ENCODE data around the gene UBXN2A. TPM values are rescaled to one million over a fixed set of nuclear protein-coding genes. Genes with fewer than 3 reads are reported as not detected.

Gene UBXN2A
- 10 to 100 TPM; 15.6 to 15.8 TPM for total RNA-seq
- long read RNA-seq, full-length matches to known transcripts = 36 of 44 reads
- long read RNA-seq, partial matches to known transcripts = 0 of 44 reads
- long read RNA-seq, other reads (novel, unspliced or antisense) = 8 of 44 reads

GRCh38 chr2:23939987-23940717 lies at the start of gene UBXN2A:
Gene UBXN2A (plus strand): TSS chr2:23940463. CDS start chr2:23958315, 17,852 bp downstream.
- DNase-seq (peak; percentile 56 to 83), ATAC-seq (peak; percentile 93)
- intact Hi-C loops (cut with DNase I, micrococcal nuclease) = no loop called here

DNA sequence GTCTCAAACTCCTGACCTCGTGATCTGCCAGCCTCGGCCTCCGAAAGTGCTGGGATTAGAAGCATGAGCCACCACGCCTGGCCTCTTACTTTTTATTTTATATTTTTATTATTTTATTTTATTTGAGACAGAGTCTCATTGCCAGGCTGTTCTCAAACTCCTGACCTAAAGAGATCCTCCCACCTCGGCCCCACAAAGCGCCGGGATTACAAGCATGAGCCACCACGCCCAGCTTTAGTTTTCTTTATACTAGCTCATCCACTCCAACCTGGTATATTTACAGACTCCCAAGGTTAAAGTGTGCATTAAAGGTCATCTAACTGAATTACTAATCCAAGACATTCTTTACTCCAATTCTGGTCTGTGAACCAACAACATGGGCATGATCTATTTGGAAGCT lies 40.1 kb upstream of the UBXN2A start:
- DNase-seq (peak in 1 of 2 donors; percentile 46), ATAC-seq (peak; percentile 86)
- intact Hi-C loops (cut with DNase I, micrococcal nuclease) = no loop called here

- DNase-seq (no peak), ATAC-seq (peak; percentile 66)
- intact Hi-C loops (cut with DNase I, micrococcal nuclease) = no loop called here
These were observed 39.5 kb upstream of the UBXN2A start for GRCh38 chr2:23900541-23901322.

- intact Hi-C loops (cut with DNase I, micrococcal nuclease) = no loop called here
- no peak for DNase-seq
- ATAC-seq = no peak
These were observed 38.1 kb upstream of the UBXN2A start for GRCh38 chr2:23901966-23902846.

- ATAC-seq (no peak), DNase-seq (no peak)
- intact Hi-C loops (cut with DNase I, micrococcal nuclease) = no loop called here
These were observed 37.2 kb upstream of the UBXN2A start for GRCh38 chr2:23903034-23903433.

GRCh38 chr2:23904215-23904614 lies 36.0 kb upstream of the UBXN2A start:
- ATAC-seq (no peak), DNase-seq (no peak)
- intact Hi-C loops (cut with DNase I, micrococcal nuclease) = no loop called here

DNA sequence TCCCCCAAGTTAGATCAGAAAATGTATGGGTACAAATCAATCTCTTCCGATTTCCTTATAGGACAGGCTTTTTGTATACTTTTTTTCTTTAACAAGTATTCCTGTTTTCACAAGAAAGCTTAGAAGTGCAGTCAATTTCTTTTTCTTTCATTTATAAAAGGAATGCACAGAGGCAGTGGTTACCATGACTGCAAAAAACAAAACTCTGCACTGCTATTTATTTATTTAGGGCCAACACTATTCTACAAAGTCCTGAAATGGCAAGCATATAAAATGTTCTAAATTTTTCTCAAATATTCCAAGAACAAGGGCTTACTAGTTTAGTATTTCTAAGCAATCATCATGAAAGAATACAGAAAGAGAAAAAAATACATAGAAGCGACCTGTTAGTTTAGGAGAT lies 35.6 kb upstream of the UBXN2A start:
- no peak for ATAC-seq
- intact Hi-C loops (cut with DNase I, micrococcal nuclease) = no loop called here
- DNase-seq = no peak

DNA sequence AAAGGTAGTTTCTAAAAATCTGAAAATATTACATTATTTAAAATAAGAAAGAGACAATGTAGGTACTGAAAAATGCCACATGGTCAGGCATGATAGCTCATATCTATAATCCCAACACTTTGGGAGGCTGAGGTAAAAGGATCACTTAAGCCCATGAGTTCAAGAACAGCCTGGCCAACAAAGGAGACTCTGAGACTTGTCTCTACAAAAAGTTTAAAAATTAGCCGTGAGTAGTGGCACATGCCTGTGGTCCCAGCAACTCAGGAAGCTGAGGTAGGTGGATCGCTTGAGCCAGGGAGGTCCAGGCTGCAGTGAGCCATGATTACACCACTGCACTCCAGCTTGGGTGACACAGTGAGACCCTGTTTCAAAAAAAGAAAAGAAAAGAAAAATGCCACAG lies 35.1 kb upstream of the UBXN2A start:
- intact Hi-C loops (cut with DNase I, micrococcal nuclease) = no loop called here
- no peak for DNase-seq
- ATAC-seq = no peak

DNA sequence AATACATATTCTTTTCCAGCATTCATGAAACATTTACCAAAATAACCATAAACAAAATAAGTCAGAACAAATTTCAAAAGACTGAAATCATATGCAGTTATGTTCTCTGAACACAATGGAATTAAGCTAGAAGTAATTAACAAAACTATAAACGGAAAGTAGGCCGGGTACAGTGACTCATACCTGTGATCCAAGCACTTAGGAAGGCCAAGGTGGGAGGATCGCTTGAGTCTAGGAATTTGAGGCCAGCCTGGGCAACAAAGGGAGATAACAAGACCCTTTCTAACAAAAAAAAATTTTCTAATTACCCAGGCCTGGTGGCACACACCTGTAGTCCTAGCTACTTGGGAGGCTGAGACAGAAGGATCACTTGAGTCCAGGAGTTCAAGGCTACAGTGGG lies 28.2 kb upstream of the UBXN2A start:
- DNase-seq = no peak
- intact Hi-C loops (cut with DNase I, micrococcal nuclease) = no loop called here
- peak; percentile 75 for ATAC-seq

GRCh38 chr2:23915327-23915726 lies 24.9 kb upstream of the UBXN2A start:
- intact Hi-C loops (cut with DNase I, micrococcal nuclease) = no loop called here
- DNase-seq (no peak), ATAC-seq (no peak)

GRCh38 chr2:23916727-23917405 lies 23.4 kb upstream of the UBXN2A start:
- intact Hi-C loops (cut with DNase I, micrococcal nuclease) = no loop called here
- DNase-seq (no peak), ATAC-seq (peak; percentile 48)

DNA sequence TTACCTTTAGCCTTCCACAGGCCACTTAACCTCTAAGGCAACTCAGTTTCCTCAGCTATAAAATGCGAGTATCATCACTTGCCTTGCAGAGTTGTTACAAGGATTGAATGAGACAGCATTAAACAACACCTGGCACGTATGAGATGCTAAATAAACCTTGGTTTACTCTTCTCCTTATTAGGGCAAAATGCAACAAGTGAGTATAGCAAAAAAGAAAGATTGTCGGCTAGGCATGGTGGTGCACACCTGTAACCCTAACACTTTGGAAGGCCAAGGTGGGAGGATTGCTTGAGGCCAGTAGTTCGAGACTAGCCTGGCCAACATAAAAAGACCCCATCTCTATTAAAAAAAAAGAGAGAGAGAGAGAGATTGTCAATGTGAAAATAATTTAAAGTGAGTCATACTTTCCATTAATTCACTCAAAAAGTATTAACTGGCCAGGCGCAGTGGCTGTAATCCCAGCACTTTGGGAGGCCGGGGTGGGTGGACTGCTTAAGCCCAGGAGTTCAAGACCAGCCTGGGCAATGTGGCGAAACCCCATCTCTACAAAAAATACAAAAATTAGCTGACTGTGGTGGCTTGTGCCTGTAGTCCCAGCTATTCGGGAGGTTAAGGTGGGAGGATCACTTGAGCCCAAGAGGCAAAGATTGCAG lies 21.3 kb upstream of the UBXN2A start:
- intact Hi-C loops (cut with DNase I, micrococcal nuclease) = no loop called here
- no peak for ATAC-seq
- DNase-seq = no peak

DNA sequence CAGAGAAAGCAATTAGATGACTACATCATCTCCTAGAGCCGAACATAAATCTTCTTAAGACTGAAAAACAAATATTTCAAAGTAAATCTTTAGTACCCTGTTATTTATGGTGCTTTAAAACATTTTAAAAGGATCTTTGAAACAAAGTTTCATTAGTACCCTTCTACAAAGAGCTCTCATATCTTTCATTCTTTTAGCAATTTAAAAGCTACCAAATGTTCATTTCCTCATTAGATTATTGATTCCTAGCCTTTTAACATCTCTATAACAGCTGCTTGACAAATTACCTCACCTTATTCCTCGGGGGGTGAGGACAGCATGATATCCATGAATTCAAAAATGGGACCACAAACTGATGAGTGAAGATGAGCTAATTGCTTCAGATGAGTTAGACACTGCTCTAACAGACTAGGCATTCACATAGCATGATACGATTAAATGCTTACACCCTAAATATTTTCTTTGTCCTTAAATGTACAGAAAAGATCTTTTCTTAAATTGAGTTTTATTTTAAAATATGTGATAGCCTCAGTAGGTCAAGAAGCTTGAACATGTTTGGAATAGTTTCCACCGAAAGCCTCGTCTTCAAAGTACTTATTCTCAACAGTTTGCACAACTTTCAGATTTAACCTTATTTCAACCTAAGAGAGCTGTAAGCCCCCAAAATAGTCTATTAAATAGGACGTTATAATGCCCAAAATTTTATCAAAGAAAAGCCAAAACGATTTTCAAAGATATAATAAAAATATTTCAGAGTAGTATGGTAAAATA lies 15.5 kb upstream of the UBXN2A start:
- intact Hi-C loops (cut with DNase I, micrococcal nuclease) = loop anchor here in 1 of 2 donors (10.0 kb wide), 1 partner anchor 160 kb away; the partner anchor contains the start of gene TP53I3

GRCh38 chr2:23925702-23926289 lies 14.5 kb upstream of the UBXN2A start:
- intact Hi-C loops (cut with DNase I, micrococcal nuclease) = loop anchor here in 1 of 2 donors (10.0 kb wide), 1 partner anchor 159 kb away; the partner anchor contains the start of gene TP53I3
- peak; percentile 47 for ATAC-seq
- DNase-seq = peak; percentile 52 to 68

More for the DNA sequence above, 15.5 kb upstream of the UBXN2A start:
- no peak for DNase-seq
- ATAC-seq = no peak

- DNase-seq (peak in 1 of 2 donors; percentile 30), ATAC-seq (peak; percentile 43)
- intact Hi-C loops (cut with DNase I, micrococcal nuclease) = loop anchor here in 1 of 2 donors (10.0 kb wide), 1 partner anchor 158 kb away; the partner anchor contains the start of gene TP53I3
These were observed 13.9 kb upstream of the UBXN2A start for GRCh38 chr2:23926290-23926749.
